Thyroid gland (tissue), 4 donors: ENCODE measurements around the gene HOMER2. TPM values are rescaled to one million over a fixed set of nuclear protein-coding genes. Genes with fewer than 3 reads are reported as not detected.

Experiments used
- DNase-seq, 2 donors: peaks; one replicate each; pipeline ENCODE4 v3.0.0-alpha.2; 2019
- H3K27ac ChIP-seq, 3 donors: fragments of 200-600 bp; sonication (generic); 1 replicate in 2 of 3; 2 replicates in 1 of 3; pipeline ENCODE4 v1.5.1; 2016 to 2019; ENCODE audit warnings: mild to moderate bottlenecking in 1 of 3, moderate library complexity in 1 of 3
- H3K27me3 ChIP-seq: fragments of 200-600 bp; sonication (generic); one replicate; pipeline ENCODE4 v1.5.1; 2019
- H3K36me3 ChIP-seq, 2 donors: fragments of 200-600 bp; sonication (generic); one replicate each; pipeline ENCODE4 v1.5.1; 2016 to 2019
- H3K4me1 ChIP-seq, 2 donors: fragments of 200-600 bp; sonication (generic); one replicate each; pipeline ENCODE4 v1.5.1; 2017 to 2019
- H3K4me3 ChIP-seq, 3 donors: fragments of 200-600 bp; sonication (generic); replicated peaks in 1 of 3; 1 replicate in 2 of 3; 2 replicates in 1 of 3; pipeline ENCODE4 v1.5.1; 2016; ENCODE audit warnings: mild to moderate bottlenecking in 1 of 3
- H3K9me3 ChIP-seq: fragments of 200-600 bp; sonication (generic); one replicate; pipeline ENCODE4 v1.5.1; 2017
- CTCF ChIP-seq, 6 experiments: fragments of 200-600 bp in 3 of 6; fragments of 450-650 bp in 3 of 6; sonication (generic) in 3 of 6; IDR thresholded peaks; one replicate each; pipeline ENCODE4 v1.5.1; 2016 to 2019; ENCODE audit warnings: antibody characterized with exemption in 6 of 6, mild to moderate bottlenecking in 2 of 6, inconsistent platforms in 1 of 6, moderate library complexity in 1 of 6
- POLR2A ChIP-seq, 2 donors: fragments of 450-650 bp; IDR thresholded peaks; one replicate each; pipeline ENCODE4 v1.6.1; 2017; ENCODE audit warnings: antibody characterized with exemption in 2 of 2, mild to moderate bottlenecking in 2 of 2, moderate library complexity in 1 of 2
- WGBS, 2 donors: methylation state at CpG; one replicate each; pipeline ENCODE4 v1.1.5; 2017; 5-methylcytosine and 5-hydroxymethylcytosine counted together
- intact Hi-C: fragments of 100-400 bp; cut with DNase I; formaldehyde crosslinking; loops from one replicate; pipeline ENCODE4 v1.15.1; 2023
- total RNA-seq, 4 donors: library from RNA; depleted of rRNA; stranded (reverse); fragments of >200 nt; gene quantifications; one replicate each; pipeline ENCODE4 v1.2.3, GENCODE V29; 2016

The HOMER2 gene
- total RNA-seq, 4 donors from 2014 or later, result 89.1 to 211 (median 122) TPM

DNA sequence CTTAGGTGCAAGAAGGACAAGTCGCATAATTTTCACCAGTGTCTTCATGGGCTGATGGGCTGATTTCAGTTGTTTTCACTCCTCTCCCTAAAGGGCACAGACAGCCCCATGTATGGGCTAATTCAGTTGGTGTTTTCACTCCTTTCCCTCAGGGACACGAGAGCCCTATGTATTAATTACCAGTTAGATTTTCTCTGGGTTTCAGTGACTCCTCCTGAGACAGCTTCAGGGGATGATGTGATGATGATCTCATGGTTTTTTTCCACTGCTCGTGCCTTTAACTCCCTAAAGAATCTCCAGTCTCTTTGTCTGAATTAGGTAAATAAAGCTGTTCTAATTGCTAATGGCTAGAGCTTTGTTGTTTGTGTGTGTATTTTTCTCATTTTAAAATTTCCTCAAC lies 43.4 kb upstream of the HOMER2 start:
- Histone ChIP-seq H3K4me3 (no peak overlapping the region), H3K4me1 (peaks cover 5 to 7% of the 10 kb centered on the region in 2 donors), H3K9me3 (no peaks in the 10 kb centered on the region), H3K27ac (no peak overlapping the region), H3K36me3 (peaks cover 0 to 8% of the 10 kb centered on the region in 2 donors), H3K27me3 (no peaks in the 10 kb centered on the region)
- TF ChIP-seq CTCF (IDR thresholded peaks at IDR 0.05) (no peak), POLR2A (IDR thresholded peaks at IDR 0.05) (no peak)
- WGBS, 2 donors, result 74 to 76% methylated on average over 3 of the region's 3 CpGs
- intact Hi-C loops, result no loop called here
- no peak for DNase-seq

DNA sequence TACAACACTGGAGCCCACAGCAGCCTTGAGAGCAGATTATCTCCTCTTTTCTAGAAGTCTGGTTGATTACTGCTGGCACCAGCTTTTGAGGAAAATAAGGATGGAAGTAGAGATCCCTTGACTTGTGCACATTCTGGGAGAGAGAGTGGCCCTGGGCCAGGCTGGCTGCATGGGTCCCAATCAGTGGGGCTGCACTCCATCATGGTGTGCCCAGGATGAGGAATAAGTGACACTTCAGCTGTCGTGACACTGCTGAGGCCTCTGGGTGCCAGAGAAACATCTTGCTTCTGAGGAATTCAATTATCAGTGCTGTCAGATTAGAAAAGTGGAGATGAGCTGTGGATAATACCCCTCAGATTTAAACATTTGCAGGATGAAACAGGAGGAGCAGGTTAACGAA lies 42.6 kb upstream of the HOMER2 start:
- no peak for DNase-seq
- Histone ChIP-seq H3K4me1 (peaks cover 3 to 5% of the 10 kb centered on the region in 2 donors), H3K36me3 (peaks cover 0 to 8% of the 10 kb centered on the region in 2 donors), H3K9me3 (no peaks in the 10 kb centered on the region), H3K4me3 (no peak overlapping the region), H3K27ac (no peak overlapping the region), H3K27me3 (no peaks in the 10 kb centered on the region)
- no peak for TF ChIP-seq CTCF (IDR thresholded peaks at IDR 0.05)
- intact Hi-C loops, result no loop called here
- WGBS, 2 donors, result 87 to 95% methylated on average over 2 of the region's 2 CpGs

GRCh38 chr15:82993144-82993543 lies 40.6 kb upstream of the HOMER2 start:
- DNase-seq, result no peak
- peaks cover 10 to 20% of the 10 kb centered on the region in 2 donors for H3K36me3 ChIP-seq
- H3K9me3 ChIP-seq, result no peaks in the 10 kb centered on the region
- H3K27me3 ChIP-seq, result no peaks in the 10 kb centered on the region
- no peak overlapping the region for H3K27ac ChIP-seq
- intact Hi-C loops, result no loop called here
- no peak overlapping the region for H3K4me3 ChIP-seq
- TF ChIP-seq CTCF (IDR thresholded peaks at IDR 0.05) (no peak), POLR2A (IDR thresholded peaks at IDR 0.05) (no peak)
- H3K4me1 ChIP-seq, result no peaks in the 10 kb centered on the region
- 69 to 74% methylated on average over 4 of the region's 4 CpGs for WGBS, 2 donors

DNA sequence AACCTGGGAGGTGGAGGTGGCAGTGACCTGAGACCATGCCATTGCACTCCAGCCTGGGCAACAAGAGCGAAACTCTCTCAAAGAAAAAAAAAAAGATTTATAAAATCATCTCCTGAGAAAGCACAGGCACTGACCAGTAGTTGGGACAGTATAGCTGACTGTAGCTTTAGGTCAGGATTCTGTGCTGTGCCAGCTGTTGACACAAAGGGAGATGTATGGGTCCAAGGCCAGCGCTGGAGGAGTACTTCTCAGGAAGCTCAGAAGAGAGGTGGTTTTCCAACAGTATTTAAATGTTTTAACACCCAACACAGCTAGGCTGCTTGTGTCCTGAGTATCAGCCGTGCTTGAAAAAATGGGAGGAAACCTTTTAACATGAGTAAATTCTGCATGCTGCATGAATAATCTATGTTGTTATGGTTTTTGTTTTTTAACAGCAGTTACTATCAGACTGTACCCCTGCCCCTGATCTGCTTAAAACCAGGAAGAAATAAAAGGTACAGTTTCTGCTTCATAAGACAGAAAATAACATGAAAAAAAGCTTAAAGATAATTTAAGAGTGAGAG lies 40.0 kb upstream of the HOMER2 start:
- 88 to 96% methylated on average over 3 of the region's 3 CpGs for WGBS, 2 donors

More for the DNA sequence above, 40.0 kb upstream of the HOMER2 start:
- Histone ChIP-seq H3K4me1 (no peaks in the 10 kb centered on the region), H3K36me3 (peaks cover 10 to 20% of the 10 kb centered on the region in 2 donors), H3K9me3 (no peaks in the 10 kb centered on the region), H3K4me3 (no peak overlapping the region), H3K27ac (no peak overlapping the region), H3K27me3 (no peaks in the 10 kb centered on the region)
- TF ChIP-seq CTCF (IDR thresholded peaks at IDR 0.05) (no peak), POLR2A (IDR thresholded peaks at IDR 0.05) (no peak)
- no peak for DNase-seq
- intact Hi-C loops, result no loop called here
